Measurements from ENCODE around the gene CCDC187.
A peak's percentile ranks its signal among the peaks of the same experiment; 100 is the strongest.
"Not testable (repeated sequence)": the region's sequence is repeated elsewhere in the genome, so short reads cannot be mapped to it uniquely, and the experiment has no call there.

Gene CCDC187

DNA sequence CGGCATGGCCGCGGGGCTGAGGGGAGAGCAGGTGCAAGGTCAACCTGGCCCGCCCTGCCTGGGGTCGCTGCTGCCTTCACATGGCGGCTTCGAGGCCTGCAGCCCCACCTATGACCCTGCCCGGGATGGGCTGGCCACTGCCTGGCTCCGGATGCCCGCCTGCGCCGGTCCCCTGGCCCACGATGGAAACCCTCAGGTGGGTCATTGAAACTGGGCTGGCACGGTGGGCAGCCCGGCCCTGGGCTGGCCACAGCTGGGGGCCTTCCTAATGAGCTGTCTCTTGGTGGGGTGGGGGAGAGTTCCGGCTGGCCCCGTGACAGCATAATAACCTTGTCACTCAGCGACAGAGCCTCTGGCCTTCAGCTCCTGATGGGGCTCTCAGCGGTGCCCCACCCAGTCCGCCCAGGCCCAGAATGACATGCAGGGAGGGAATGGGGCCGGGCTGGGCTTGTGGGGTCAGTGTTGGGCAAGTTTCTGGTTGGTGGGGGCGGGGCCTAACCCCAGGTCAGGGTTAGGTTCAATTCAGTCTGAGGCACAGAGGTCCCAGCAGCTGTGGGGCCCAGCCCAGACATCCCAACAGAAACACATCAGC lies at the start of gene CCDC187:
TSS of gene CCDC187 (minus strand) at position 270 of the 592 bp plus-strand sequence. CDS start at position 6, 264 bp downstream.
- no peak for DNase-seq

GRCh38 chr9:136353088-136353487 lies 49.2 kb upstream of the CCDC187 start:
- no peak for DNase-seq

DNA sequence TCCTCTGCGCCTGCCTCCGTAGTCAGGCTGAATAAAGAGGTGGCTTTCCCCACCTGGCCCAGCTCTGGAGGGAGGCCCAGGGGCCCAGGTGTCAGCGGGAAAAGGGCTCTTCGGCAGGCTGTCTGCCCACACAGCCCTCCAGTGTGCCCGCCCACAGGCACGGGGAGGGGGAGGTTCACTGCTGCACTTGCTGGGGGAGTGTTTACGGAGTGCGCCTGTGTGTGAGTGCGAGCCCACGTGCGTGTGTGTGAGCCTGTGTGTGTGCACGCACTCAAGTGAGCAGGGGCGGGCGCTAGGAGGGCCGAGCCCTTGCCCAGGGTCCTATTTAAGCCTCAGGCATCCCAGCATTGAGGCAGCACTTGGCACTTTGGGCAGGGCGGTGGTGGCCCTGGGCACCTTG lies 48.8 kb upstream of the CCDC187 start:
- DNase-seq: no peak

- not testable (repeated sequence) for DNase-seq
These were observed 48.0 kb upstream of the CCDC187 start for GRCh38 chr9:136351868-136352267.

DNA sequence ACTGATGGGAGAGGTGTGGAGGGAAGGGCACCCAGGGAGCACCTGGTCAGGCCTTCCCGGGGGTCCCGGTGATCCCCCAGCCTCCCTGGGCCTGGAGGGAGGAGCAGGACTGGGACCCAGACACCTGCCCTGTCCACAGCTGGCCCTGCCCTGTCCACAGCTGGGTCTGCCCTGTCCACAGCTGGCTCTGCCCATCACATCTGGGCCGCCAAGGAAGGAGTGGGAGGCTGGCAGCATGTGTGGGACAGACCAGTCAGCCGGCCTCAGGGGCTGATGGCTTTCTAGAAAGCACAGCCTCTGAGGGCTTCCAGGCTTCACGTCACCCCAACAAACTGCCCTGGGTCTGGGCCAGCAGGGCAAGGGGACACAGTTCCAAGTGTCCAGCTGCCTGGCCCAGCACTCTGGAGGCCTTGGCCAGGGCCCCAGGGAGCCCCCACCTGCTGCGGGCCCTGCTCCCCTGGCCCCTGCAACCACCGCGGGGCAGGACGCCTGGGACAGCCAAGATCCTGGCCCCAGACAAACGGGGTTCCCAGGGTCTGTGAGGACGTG lies 47.4 kb upstream of the CCDC187 start:
- DNase-seq: no peak

DNA sequence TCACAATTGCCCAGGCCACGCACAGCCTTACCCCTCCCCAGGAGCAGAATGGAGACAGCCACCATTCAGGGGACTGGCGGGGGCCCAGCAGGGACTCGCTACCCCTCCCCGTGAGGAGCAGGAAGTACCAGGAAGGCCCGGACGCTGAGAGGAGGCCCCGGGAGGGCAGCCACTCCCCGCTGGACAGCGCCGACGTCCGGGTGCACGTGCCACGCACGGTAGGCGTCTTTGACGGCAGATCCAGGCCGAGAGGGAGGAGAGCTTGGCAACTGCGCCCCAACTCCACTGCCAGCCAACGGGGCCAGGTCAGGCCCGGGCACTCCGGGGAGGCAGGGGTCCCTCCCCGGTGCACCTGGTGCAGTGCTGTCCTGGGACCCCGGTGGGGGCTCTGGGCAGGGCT lies 45.7 kb upstream of the CCDC187 start:
- no peak for DNase-seq

GRCh38 chr9:136348691-136349090 lies 44.8 kb upstream of the CCDC187 start:
- no peak for DNase-seq

DNA sequence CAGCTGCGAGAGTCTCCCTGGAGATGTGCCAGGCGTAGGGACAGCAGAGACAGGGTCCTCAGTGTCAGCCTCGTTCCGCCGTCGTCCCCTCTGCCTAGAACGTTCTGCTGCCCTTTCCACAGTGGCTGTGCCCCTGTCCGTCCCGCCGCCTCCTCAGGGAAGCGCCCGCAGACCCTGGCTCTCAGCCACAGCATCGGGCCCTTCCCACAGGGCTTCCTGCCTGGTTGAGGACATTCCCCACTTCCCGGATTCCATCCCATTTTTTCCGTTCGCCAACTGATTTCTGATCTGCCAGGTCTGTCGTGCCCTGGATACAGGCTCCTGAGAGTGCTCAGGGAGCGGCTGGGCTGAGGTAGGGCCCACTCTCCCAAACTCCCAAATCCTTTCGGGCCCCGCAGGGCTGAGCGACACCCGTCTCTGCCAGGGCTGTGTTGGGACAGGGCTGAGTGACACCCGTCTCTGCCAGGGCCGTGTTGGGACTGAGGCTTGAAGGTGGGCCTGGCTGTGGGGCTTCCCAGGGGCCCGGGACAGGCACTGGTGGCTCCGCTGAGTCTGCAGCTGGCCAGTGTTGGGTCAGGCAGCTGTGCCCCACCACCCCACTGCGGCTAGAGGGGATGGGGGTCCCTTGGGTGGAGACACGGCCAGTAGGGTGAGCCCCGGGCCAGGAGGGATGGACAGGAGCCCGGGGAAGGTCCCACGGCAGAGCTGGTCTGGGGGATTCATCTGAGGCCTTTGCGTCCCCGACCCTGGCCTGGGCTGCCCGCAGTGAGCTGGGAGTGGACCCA lies 43.8 kb upstream of the CCDC187 start:
- DNase-seq: no peak

GRCh38 chr9:136346927-136347465 lies 43.1 kb upstream of the CCDC187 start:
- DNase-seq: no peak

- no peak for DNase-seq
These were observed 42.2 kb upstream of the CCDC187 start for GRCh38 chr9:136346157-136346481.

GRCh38 chr9:136345281-136346156 lies 41.6 kb upstream of the CCDC187 start:
- DNase-seq: no peak

DNA sequence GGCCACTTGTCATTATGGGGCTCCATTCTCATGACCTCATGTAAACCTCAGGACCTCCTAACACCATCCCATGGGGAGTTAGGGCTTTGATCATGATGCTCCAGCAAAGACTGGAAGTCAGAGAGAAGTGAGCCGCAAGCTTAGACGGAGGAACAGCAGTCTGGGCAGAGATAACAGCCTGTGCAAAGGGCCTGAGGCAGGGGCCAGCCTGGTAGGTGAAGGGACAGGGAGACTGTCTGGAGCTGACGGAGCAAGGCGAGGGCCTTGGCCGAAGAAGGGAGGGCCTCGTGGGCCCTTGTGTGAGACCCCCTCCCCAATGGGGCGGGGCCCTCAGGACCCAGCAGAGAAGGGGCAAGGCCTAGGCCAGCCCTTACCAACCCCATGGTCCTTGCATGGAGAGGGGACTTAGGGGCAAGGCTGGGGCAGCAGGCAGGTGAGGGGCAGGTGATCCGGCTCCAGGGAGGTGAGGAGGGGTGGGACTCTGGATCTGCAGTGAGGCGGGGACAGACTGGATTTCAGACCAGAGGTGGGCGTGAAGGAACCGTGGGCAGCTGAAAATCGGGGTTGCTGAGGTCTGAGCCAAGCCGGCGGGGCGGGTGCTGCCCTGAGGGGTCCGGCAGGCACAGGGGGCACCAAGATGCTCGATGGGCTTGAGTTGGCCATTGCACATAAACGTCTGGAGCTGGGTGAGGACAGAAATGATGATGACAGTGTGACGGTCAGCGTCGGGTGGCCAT lies 40.8 kb upstream of the CCDC187 start:
- DNase-seq: no peak

DNA sequence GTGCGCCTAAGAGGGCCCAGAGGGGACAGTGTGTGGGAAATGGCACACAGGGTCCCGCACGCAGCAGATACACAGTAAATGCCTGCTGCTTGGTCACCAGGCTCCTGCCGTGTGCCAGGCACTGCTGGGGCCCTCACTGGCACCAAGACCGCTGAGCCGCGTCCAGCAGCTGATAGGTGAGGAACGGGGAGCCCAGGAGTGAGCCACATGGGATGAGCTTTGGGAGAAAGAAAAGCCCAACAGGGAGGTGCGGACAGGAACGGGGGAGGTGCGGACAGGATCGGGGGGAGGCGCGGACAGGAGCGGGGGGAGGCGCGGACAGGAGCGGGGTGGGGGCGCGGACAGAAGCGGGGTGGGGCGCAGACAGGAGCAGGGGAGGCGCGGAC lies 40.0 kb upstream of the CCDC187 start:
- no peak for DNase-seq

GRCh38 chr9:136343121-136343883 lies 39.4 kb upstream of the CCDC187 start:
- DNase-seq: no peak

DNA sequence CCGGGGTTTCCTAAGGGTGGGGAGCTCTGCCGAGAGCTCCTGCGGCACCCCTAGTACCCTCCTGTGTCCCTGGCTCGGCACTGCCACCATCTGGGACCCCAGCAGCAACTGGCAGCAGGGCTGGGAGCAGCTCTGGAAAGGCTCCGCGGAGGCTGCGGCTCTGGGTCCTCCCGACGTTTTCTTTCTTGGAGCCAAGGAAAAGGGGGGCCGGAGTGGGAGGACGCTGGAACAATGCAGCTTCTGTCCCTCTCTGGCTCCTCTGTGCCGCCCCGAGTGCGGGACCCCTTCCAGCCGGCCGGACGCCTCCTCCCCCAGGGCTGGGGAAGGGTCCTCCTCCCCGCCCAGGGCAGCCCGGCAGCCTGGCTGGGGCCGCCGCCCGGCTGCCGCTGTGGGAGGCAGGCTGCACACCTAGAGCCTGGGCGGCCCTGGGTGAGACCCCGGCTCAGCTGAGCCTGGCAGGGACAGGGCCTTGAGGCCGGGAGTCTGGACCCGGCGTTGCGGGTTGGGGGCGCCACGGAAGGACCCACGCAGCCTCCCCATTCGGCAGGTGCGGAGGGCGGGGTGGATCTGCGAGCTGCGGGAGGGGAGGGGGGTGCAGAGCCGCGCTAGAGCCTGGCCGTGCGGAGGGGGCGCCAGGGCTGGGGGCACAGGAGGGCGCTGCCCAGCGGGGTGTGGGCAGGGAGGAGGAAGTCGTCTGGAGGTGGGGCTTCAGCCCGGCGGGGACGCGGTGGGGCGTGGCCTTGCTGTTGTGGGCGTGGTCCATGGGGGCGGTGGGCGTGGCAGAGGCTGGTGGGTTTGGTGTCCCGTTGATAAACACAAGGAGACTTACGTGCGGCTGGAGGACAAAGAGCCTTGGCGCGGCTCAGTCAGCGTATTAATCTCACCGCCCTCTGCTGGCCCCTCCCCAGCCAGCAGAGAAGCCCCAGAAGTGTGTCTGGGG lies 38.6 kb upstream of the CCDC187 start:
- peak; percentile 50 for DNase-seq

GRCh38 chr9:136341769-136342168 lies 37.9 kb upstream of the CCDC187 start:
- DNase-seq: no peak

DNA sequence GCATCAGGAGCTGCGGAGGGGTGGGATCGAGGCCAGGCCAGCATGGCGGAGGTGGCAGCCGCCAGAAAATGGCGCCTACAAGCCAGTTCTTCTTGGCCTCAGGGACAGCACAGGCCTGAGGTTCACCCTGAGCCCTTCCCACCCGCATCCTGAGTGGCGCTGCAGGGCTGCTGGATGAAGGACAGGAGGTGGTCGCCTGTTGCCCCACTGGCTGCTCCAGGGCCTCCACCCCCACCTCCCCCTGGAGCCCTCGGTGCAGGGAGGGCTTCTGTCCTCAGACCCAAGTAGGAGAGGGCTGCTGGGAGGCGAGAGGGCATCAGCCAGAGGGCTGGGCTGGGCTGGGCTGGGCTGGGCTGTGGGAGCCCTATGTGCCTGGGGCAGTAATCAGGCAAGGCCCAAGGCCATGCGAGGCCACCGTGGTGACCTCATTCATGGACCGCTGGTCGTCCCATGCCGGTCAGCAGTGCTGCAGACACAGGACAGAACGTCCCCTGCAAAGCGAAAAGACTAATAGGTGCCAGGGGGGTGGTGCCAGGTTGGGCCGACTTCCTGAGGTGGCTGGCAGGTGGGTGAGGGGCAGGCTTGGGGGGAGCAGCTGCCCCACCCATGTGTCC lies 37.3 kb upstream of the CCDC187 start:
- DNase-seq: no peak

GRCh38 chr9:136340356-136341041 lies 36.6 kb upstream of the CCDC187 start:
- DNase-seq: no peak

GRCh38 chr9:136339958-136340310 lies 36.0 kb upstream of the CCDC187 start:
- DNase-seq: no peak

Measured in CD4-positive, alpha-beta T cell treated with Interferon gamma for 1 hour (primary cell).